ENCODE data around the gene CFAP299.

Gene CFAP299

DNA sequence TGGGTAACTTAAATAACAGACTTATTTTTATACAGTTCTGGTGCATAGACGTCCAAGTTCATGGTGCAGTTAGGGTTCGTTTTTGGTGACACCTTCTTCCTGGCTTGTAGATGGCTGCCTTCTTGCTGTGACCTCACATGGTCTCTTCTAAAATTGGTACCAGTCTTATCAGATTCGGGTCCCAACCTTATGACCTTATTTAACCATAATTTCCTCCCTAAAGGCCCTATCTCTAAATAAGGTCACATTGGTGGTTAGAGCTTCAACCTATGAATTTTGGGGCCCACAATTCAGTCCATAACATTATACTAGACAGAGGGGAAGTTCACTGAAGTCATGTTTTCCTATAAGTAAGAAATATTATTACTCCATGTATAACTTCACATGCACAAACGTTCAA lies 128.0 kb downstream of the CFAP299 start:
- TF ChIP-seq CTCF (conservative IDR thresholded peaks at IDR 0.05; ENCODE audit: low read length), result no peak
- no peak for TF ChIP-seq EZH2phosphoT487 (IDR thresholded peaks at IDR 0.05; ENCODE audit: borderline replicate concordance)
- Histone ChIP-seq H3K9me2 (replicated peaks; ENCODE audit: low read depth, low read length) (no peaks in the 10 kb centered on the region), H3K79me2 (ENCODE audit: insufficient read depth, low read length) (no peaks in the 10 kb centered on the region), H2AFZ (ENCODE audit: low read length) (peak overlapping the region; percentile 85), H3K9me3 (ENCODE audit: insufficient read depth, low read depth, low read length) (no peaks in the 10 kb centered on the region), H3K36me3 (ENCODE audit: insufficient read depth, low read length) (no peaks in the 10 kb centered on the region), H3K4me1 (ENCODE audit: insufficient read depth, low read length, poor library complexity, severe bottlenecking) (peaks cover 22% of the 10 kb centered on the region), H3K27me3 (ENCODE audit: insufficient read depth, low read length, poor library complexity, severe bottlenecking) (no peaks in the 10 kb centered on the region), H3K9ac (ENCODE audit: low read depth, low read length, poor library complexity, severe bottlenecking) (peak overlapping the region; percentile 16), H4K20me1 (ENCODE audit: insufficient read depth, low read length, poor library complexity, severe bottlenecking) (no peaks in the 10 kb centered on the region), H3K4me3 (ENCODE audit: low read length, poor library complexity, severe bottlenecking) (peak overlapping the region; percentile 59), H3F3A (ENCODE audit: low read depth) (no peaks in the 10 kb centered on the region), H3K4me2 (ENCODE audit: low read depth, low read length, poor library complexity, severe bottlenecking) (peak overlapping the region; percentile 74)

- no peak for TF ChIP-seq CTCF (conservative IDR thresholded peaks at IDR 0.05; ENCODE audit: low read length)
- TF ChIP-seq EZH2phosphoT487 (IDR thresholded peaks at IDR 0.05; ENCODE audit: borderline replicate concordance), result no peak
- H3F3A ChIP-seq (ENCODE audit: low read depth), result no peaks in the 10 kb centered on the region
- no peaks in the 10 kb centered on the region for H4K20me1 ChIP-seq (ENCODE audit: insufficient read depth, low read length, poor library complexity, severe bottlenecking)
- H3K9me2 ChIP-seq (replicated peaks; ENCODE audit: low read depth, low read length), result no peaks in the 10 kb centered on the region
- H3K9me3 ChIP-seq (ENCODE audit: insufficient read depth, low read depth, low read length), result no peaks in the 10 kb centered on the region
- peak overlapping the region; percentile 58; the same call in 1 of the 2 replicates for H2AFZ ChIP-seq (ENCODE audit: low read length)
- no peak overlapping the region for H3K9ac ChIP-seq (ENCODE audit: low read depth, low read length, poor library complexity, severe bottlenecking)
- H3K4me3 ChIP-seq (ENCODE audit: low read length, poor library complexity, severe bottlenecking), result no peak overlapping the region
- H3K4me1 ChIP-seq (ENCODE audit: insufficient read depth, low read length, poor library complexity, severe bottlenecking), result peaks cover 19% of the 10 kb centered on the region
- H3K79me2 ChIP-seq (ENCODE audit: insufficient read depth, low read length), result no peaks in the 10 kb centered on the region
- H3K4me2 ChIP-seq (ENCODE audit: low read depth, low read length, poor library complexity, severe bottlenecking), result no peak overlapping the region
- H3K27me3 ChIP-seq (ENCODE audit: insufficient read depth, low read length, poor library complexity, severe bottlenecking), result no peaks in the 10 kb centered on the region
- no peaks in the 10 kb centered on the region for H3K36me3 ChIP-seq (ENCODE audit: insufficient read depth, low read length)
Measured at GRCh38 chr4:80465238-80465637, 129.7 kb downstream of the CFAP299 start.

- Histone ChIP-seq H3K9ac (ENCODE audit: low read depth, low read length, poor library complexity, severe bottlenecking) (no peak overlapping the region), H3K4me3 (ENCODE audit: low read length, poor library complexity, severe bottlenecking) (no peak overlapping the region), H3F3A (ENCODE audit: low read depth) (no peaks in the 10 kb centered on the region), H3K9me3 (ENCODE audit: insufficient read depth, low read depth, low read length) (no peaks in the 10 kb centered on the region), H2AFZ (ENCODE audit: low read length) (peak overlapping the region; percentile 58), H3K36me3 (ENCODE audit: insufficient read depth, low read length) (no peaks in the 10 kb centered on the region), H3K79me2 (ENCODE audit: insufficient read depth, low read length) (no peaks in the 10 kb centered on the region), H4K20me1 (ENCODE audit: insufficient read depth, low read length, poor library complexity, severe bottlenecking) (no peaks in the 10 kb centered on the region), H3K9me2 (replicated peaks; ENCODE audit: low read depth, low read length) (no peaks in the 10 kb centered on the region), H3K27me3 (ENCODE audit: insufficient read depth, low read length, poor library complexity, severe bottlenecking) (no peaks in the 10 kb centered on the region), H3K4me2 (ENCODE audit: low read depth, low read length, poor library complexity, severe bottlenecking) (no peak overlapping the region), H3K4me1 (ENCODE audit: insufficient read depth, low read length, poor library complexity, severe bottlenecking) (peaks cover 19% of the 10 kb centered on the region)
- no peak for TF ChIP-seq EZH2phosphoT487 (IDR thresholded peaks at IDR 0.05; ENCODE audit: borderline replicate concordance)
- no peak for TF ChIP-seq CTCF (conservative IDR thresholded peaks at IDR 0.05; ENCODE audit: low read length)
Measured at GRCh38 chr4:80465736-80466135, 130.2 kb downstream of the CFAP299 start.

Measured in Loucy (cell line).